HG02759 (cell line): ENCODE results near the gene LMBR1.
A peak's percentile ranks its signal among the peaks of the same experiment; 100 is the strongest.

Source experiments
- ATAC-seq: cut with Tn5 transposase; IDR thresholded peaks from one replicate; pipeline ENCODE4 v1.9.1; 2021; ENCODE audit warnings: mild to moderate bottlenecking, moderate library complexity; ENCODE audit not compliant: unreplicated experiment

The LMBR1 gene

GRCh38 chr7:156764766-156765165 lies 128.2 kb downstream of the LMBR1 start:
- no peak for ATAC-seq

- no peak for ATAC-seq
Observed at GRCh38 chr7:156764016-156764669, 128.8 kb downstream of the LMBR1 start.

- no peak for ATAC-seq
Observed at GRCh38 chr7:156759579-156760202, 133.3 kb downstream of the LMBR1 start.

GRCh38 chr7:156759143-156759542 lies 133.8 kb downstream of the LMBR1 start:
- no peak for ATAC-seq

GRCh38 chr7:156754201-156754600 lies 138.8 kb downstream of the LMBR1 start:
- no peak for ATAC-seq

- ATAC-seq, result no peak
Observed at GRCh38 chr7:156753630-156754029, 139.4 kb downstream of the LMBR1 start.

- no peak for ATAC-seq
Observed at GRCh38 chr7:156753229-156753560, 139.8 kb downstream of the LMBR1 start.

- no peak for ATAC-seq
Observed at GRCh38 chr7:156752367-156753228, 140.4 kb downstream of the LMBR1 start.

- ATAC-seq, result peak; percentile 75
Observed at GRCh38 chr7:156751319-156751718, 141.7 kb downstream of the LMBR1 start.

- ATAC-seq, result no peak
Observed at GRCh38 chr7:156747718-156748117, 145.3 kb downstream of the LMBR1 start.

- ATAC-seq, result no peak
Observed at GRCh38 chr7:156746891-156747290, 146.1 kb downstream of the LMBR1 start.

GRCh38 chr7:156739596-156739995 lies 153.4 kb downstream of the LMBR1 start:
- no peak for ATAC-seq

GRCh38 chr7:156735851-156736250 lies 157.1 kb downstream of the LMBR1 start:
- ATAC-seq, result no peak

GRCh38 chr7:156733638-156734037 lies 159.3 kb downstream of the LMBR1 start:
- ATAC-seq, result no peak

- no peak for ATAC-seq
Observed at GRCh38 chr7:156732091-156732625, 160.8 kb downstream of the LMBR1 start.

GRCh38 chr7:156731651-156732050 lies 161.3 kb downstream of the LMBR1 start:
- ATAC-seq, result no peak

- no peak for ATAC-seq
Observed at GRCh38 chr7:156725936-156726335, 167.0 kb downstream of the LMBR1 start.

GRCh38 chr7:156725073-156725472 lies 167.9 kb downstream of the LMBR1 start:
- ATAC-seq, result no peak

GRCh38 chr7:156722043-156722826 lies 170.7 kb downstream of the LMBR1 start:
- ATAC-seq, result no peak

- no peak for ATAC-seq
Observed at GRCh38 chr7:156703773-156704482, 189.1 kb downstream of the LMBR1 start.
